Keratinocyte (primary cell): ENCODE results near the gene CCDC12. TPM values are rescaled to one million over a fixed set of nuclear protein-coding genes. Genes with fewer than 3 reads are reported as not detected.
A peak's percentile ranks its signal among the peaks of the same experiment; 100 is the strongest.

ENCODE experiments used
- DNase-seq: peaks from one replicate; pipeline ENCODE4 v3.0.0-alpha.2; 2011; ENCODE audit warnings: low read depth, missing footprints, low spot score
- FAIRE-seq: peaks from 2 replicates; lab custom pipeline; 2011; peaks lifted over from hg19 to GRCh38; lab: Jason Lieb, UNC
- H2AFZ ChIP-seq: 2 replicates; pipeline ENCODE4 v1.6.0; 2012; ENCODE audit warnings: low read length, control low read depth, inconsistent platforms; ENCODE audit not compliant: control insufficient read depth
- H3K27ac ChIP-seq: 2 replicates; pipeline ENCODE4 v1.5.1; 2011; ENCODE audit warnings: low read length; ENCODE audit not compliant: control insufficient read depth, insufficient read depth
- H3K27me3 ChIP-seq: 3 replicates; pipeline ENCODE4 v1.6.0; 2011; ENCODE audit warnings: low read length; ENCODE audit not compliant: control insufficient read depth, insufficient read depth; ENCODE audit errors: extremely low read depth
- H3K36me3 ChIP-seq, 2 experiments: 2 replicates in 1 of 2; 3 replicates in 1 of 2; pipeline ENCODE4 v1.5.1; 2011; ENCODE audit warnings: low read length in 2 of 2, mild to moderate bottlenecking in 1 of 2; ENCODE audit not compliant: control insufficient read depth in 2 of 2, insufficient read depth in 2 of 2; ENCODE audit errors: extremely low read depth in 1 of 2
- H3K4me1 ChIP-seq: 3 replicates; pipeline ENCODE4 v1.5.1; 2011; ENCODE audit warnings: low read length; ENCODE audit not compliant: control insufficient read depth, insufficient read depth; ENCODE audit errors: extremely low read depth
- H3K4me2 ChIP-seq: 3 replicates; pipeline ENCODE4 v1.6.0; 2011; ENCODE audit warnings: low read depth, low read length; ENCODE audit not compliant: control insufficient read depth, insufficient read depth; ENCODE audit errors: extremely low read depth
- H3K4me3 ChIP-seq, 3 experiments: fragments of 200-600 bp in 1 of 3; sonication (generic) in 1 of 3; 2 replicates in 2 of 3; 3 replicates in 1 of 3; pipeline ENCODE4 v1.5.1; 2011 to 2016; ENCODE audit warnings: low read length in 3 of 3, mild to moderate bottlenecking in 3 of 3, control low read depth in 2 of 3, inconsistent platforms in 1 of 3, low read depth in 1 of 3, mixed read lengths in 1 of 3, mixed run types in 1 of 3, moderate library complexity in 1 of 3; ENCODE audit not compliant: control insufficient read depth in 2 of 3, insufficient read depth in 2 of 3; ENCODE audit errors: extremely low read depth in 1 of 3
- H3K79me2 ChIP-seq: 2 replicates; pipeline ENCODE4 v1.6.0; 2012; ENCODE audit warnings: low read length; ENCODE audit not compliant: control insufficient read depth, insufficient read depth
- H3K9ac ChIP-seq: 3 replicates; pipeline ENCODE4 v1.6.0; 2011; ENCODE audit warnings: low read length; ENCODE audit not compliant: control insufficient read depth, insufficient read depth; ENCODE audit errors: extremely low read depth
- H3K9me1 ChIP-seq: 3 replicates; pipeline ENCODE4 v1.6.0; 2011; ENCODE audit warnings: low read length; ENCODE audit not compliant: control insufficient read depth, insufficient read depth; ENCODE audit errors: extremely low read depth
- H3K9me3 ChIP-seq: 2 replicates; pipeline ENCODE4 v1.5.1; 2012; ENCODE audit warnings: low read depth, low read length; ENCODE audit not compliant: control insufficient read depth
- H4K20me1 ChIP-seq: 3 replicates; pipeline ENCODE4 v1.6.0; 2011; ENCODE audit warnings: low read length; ENCODE audit not compliant: control insufficient read depth, insufficient read depth; ENCODE audit errors: extremely low read depth
- EZH2 ChIP-seq: IDR thresholded peaks from one replicate; pipeline ENCODE4 v1.6.1; 2012; ENCODE audit warnings: inconsistent platforms, mild to moderate bottlenecking, low read length, moderate library complexity
- dilution Hi-C: fragments of 300-500 bp; cut with MboI; formaldehyde crosslinking; loops from one replicate; pipeline ENCODE4 v1.7.0; 2020; ENCODE audit warnings: low sequenced_read_pairs; ENCODE audit not compliant: extremely low pct_ligation_motif_present
- polyA plus RNA-seq, 5 experiments: library from polyadenylated mRNA; depleted of rRNA in 3 of 5; stranded (reverse) in 3 of 5; stranded (forward) in 1 of 5; unstranded in 1 of 5; fragments of >200 nt; gene quantifications; 1 replicate in 1 of 5; 2 replicates in 3 of 5; 3 replicates in 1 of 5; pipeline versions ENCODE4 v1.2.1 to v1.2.3, GENCODE V29; 2011 to 2012; ENCODE audit warnings: missing spikeins in 2 of 5, low read depth in 1 of 5, low replicate concordance in 1 of 5
- TF ChIP-seq, protein P1 (sequence below), 3 experiments: IDR thresholded peaks in 1 of 3; conservative IDR thresholded peaks in 1 of 3; optimal IDR thresholded peaks in 1 of 3; 2 replicates in 2 of 3; 3 replicates in 1 of 3; pipeline versions ENCODE3 to v1.5.1; 2011; ENCODE audit warnings: low read length in 3 of 3, mild to moderate bottlenecking in 3 of 3, moderate library complexity in 2 of 3, control low read depth in 1 of 3, inconsistent platforms in 1 of 3; ENCODE audit not compliant: insufficient read depth in 2 of 3; ENCODE audit errors: extremely low read depth in 1 of 3

The CCDC12 gene
- polyA plus RNA-seq, 1 donor (not counting 4 experiments of a cell fraction or from before 2014, with no cell fraction given) = 27.5 TPM

DNA sequence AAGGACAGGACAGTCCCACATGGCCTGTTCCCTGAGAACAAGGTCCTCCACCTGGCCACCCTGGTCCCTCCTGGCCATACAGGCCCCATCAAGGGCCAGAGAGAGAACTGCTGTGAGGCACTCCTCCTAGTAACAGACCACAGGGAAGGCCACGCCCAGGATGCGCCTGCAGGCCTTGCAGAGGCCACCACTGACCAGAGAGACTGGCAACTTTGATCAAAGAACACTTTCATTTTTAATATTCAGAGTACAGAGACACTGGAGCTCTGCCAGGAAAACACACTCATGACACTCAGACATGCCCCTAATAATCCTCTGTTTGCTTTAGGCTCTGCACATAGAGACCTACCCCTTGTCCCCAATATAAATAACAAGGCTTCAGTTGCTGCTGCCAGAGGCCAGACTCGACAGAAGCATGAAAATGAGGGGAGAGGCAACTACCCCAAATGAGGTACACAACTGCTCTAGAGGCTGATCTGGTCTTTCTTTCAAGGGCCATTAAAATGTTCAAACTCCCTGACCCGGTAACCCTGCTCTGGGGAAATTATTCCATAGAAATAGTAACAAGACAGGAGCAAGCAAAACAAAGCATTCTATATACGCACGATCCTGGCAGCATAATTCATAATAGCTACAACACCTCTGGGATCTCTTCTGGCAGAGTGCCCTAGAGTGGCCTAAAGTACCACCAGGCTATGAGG lies 44.8 kb downstream of the CCDC12 start:
- H3K36me3 ChIP-seq = peaks cover 6 to 21% of the 10 kb centered on the region in 2 experiments
- peak overlapping the region; percentile 27 for H3K4me2 ChIP-seq
- no peaks in the 10 kb centered on the region for H3K9me3 ChIP-seq
- FAIRE-seq (no peak), DNase-seq (no peak)
- peaks cover 9% of the 10 kb centered on the region for H3K9me1 ChIP-seq
- no peak for TF ChIP-seq EZH2
- TF ChIP-seq, protein P1, sequence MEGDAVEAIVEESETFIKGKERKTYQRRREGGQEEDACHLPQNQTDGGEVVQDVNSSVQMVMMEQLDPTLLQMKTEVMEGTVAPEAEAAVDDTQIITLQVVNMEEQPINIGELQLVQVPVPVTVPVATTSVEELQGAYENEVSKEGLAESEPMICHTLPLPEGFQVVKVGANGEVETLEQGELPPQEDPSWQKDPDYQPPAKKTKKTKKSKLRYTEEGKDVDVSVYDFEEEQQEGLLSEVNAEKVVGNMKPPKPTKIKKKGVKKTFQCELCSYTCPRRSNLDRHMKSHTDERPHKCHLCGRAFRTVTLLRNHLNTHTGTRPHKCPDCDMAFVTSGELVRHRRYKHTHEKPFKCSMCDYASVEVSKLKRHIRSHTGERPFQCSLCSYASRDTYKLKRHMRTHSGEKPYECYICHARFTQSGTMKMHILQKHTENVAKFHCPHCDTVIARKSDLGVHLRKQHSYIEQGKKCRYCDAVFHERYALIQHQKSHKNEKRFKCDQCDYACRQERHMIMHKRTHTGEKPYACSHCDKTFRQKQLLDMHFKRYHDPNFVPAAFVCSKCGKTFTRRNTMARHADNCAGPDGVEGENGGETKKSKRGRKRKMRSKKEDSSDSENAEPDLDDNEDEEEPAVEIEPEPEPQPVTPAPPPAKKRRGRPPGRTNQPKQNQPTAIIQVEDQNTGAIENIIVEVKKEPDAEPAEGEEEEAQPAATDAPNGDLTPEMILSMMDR (optimal IDR thresholded peaks at IDR 0.05 in 1 of 3, IDR thresholded peaks at IDR 0.05 in 1 of 3, conservative IDR thresholded peaks at IDR 0.05 in 1 of 3; ENCODE audit: extremely low read depth in 1 of 3, insufficient read depth in 2 of 3, low read length in 3 of 3) = no peak
- H3K9ac ChIP-seq = peak overlapping the region; percentile 1
- no peak overlapping the region for H3K4me3 ChIP-seq
- no peaks in the 10 kb centered on the region for H3K27me3 ChIP-seq
- dilution Hi-C loops = no loop called here
- H3K4me1 ChIP-seq = peaks cover 53% of the 10 kb centered on the region
- peaks cover 55% of the 10 kb centered on the region for H3K79me2 ChIP-seq
- peak overlapping the region; percentile 21 for H3K27ac ChIP-seq
- H4K20me1 ChIP-seq = no peaks in the 10 kb centered on the region
- no peak overlapping the region for H2AFZ ChIP-seq

DNA sequence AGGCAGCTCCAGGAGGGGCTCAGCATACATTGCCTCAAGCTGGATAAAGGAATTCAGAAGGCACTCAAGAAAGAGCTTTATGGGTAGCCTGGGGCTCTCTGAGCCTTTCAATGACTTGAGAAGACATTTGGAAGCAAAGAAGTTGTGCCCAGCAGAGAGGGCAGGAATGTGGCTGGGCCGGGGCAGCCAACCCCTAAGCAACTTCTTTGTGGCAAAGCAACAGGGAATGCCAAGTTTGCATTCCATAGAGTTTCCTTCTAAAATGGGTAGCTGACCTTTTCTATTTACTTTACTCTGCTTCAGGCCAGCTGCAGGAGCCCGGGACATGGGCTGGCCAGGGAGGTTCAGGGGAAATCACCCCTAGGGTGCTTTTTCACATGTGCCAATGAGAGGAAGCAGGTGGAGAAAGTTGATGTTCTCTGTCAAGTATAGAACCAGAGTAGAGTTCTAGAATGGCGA lies 45.6 kb downstream of the CCDC12 start:
- H3K9me3 ChIP-seq = no peaks in the 10 kb centered on the region
- no peaks in the 10 kb centered on the region for H3K27me3 ChIP-seq
- peaks cover 9 to 20% of the 10 kb centered on the region in 2 experiments for H3K36me3 ChIP-seq
- H2AFZ ChIP-seq = no peak overlapping the region
- H4K20me1 ChIP-seq = no peaks in the 10 kb centered on the region
- peaks cover 9% of the 10 kb centered on the region for H3K9me1 ChIP-seq
- FAIRE-seq = no peak
- H3K4me3 ChIP-seq = no peak overlapping the region
- dilution Hi-C loops = no loop called here
- H3K27ac ChIP-seq = peak overlapping the region; percentile 16
- H3K9ac ChIP-seq = no peak overlapping the region
- no peak for DNase-seq
- no peak overlapping the region for H3K4me2 ChIP-seq
- TF ChIP-seq, protein P1 (optimal IDR thresholded peaks at IDR 0.05 in 1 of 3, IDR thresholded peaks at IDR 0.05 in 1 of 3, conservative IDR thresholded peaks at IDR 0.05 in 1 of 3; ENCODE audit: extremely low read depth in 1 of 3, insufficient read depth in 2 of 3, low read length in 3 of 3) = no peak
- no peak for TF ChIP-seq EZH2
- H3K79me2 ChIP-seq = peaks cover 55% of the 10 kb centered on the region
- peaks cover 47% of the 10 kb centered on the region for H3K4me1 ChIP-seq
